H1 (cell line): ENCODE results near the gene SYK. TPM values are rescaled to one million over a fixed set of nuclear protein-coding genes. Genes with fewer than 3 reads are reported as not detected.

ENCODE experiments used
- CHD1 ChIP-seq: IDR thresholded peaks from 2 replicates; pipeline ENCODE4 v1.6.1; 2012; ENCODE audit warnings: low read depth, low read length, improper control_type of control experiment
- CTBP2 ChIP-seq: IDR thresholded peaks from 2 replicates; pipeline ENCODE4 v1.7.0; 2011; ENCODE audit warnings: borderline replicate concordance, mild to moderate bottlenecking, moderate library complexity, mixed read lengths, low read length; ENCODE audit not compliant: insufficient read depth, insufficient read length
- polyA plus RNA-seq, 7 experiments: library from polyadenylated mRNA; depleted of rRNA in 3 of 7; stranded (reverse) in 5 of 7; unstranded in 2 of 7; fragments of >200 nt in 5 of 7; fragments of 200-250 nt in 2 of 7; gene quantifications; 1 replicate in 5 of 7; 2 replicates in 1 of 7; 4 replicates in 1 of 7; pipeline versions ENCODE4 v1.2.1 to v1.2.3, GENCODE V29; 2011 to 2013; ENCODE audit warnings: missing spikeins in 2 of 7, mixed read lengths in 2 of 7
- total RNA-seq: library from RNA; stranded (reverse); fragmentation: NEBNext Ultra II Directional; extraction: Animal tissue kit (Norgen Biotek cat#: 25700); gene quantifications from 2 replicates; pipeline ENCODE4 v1.2.1, GENCODE V29; 2021

The SYK gene
- total and polyA plus RNA-seq, 2 of the 8 experiments (the other 6 are each of a cell fraction or from before 2014, with no cell fraction given): 1.5 to 4.4 TPM

DNA sequence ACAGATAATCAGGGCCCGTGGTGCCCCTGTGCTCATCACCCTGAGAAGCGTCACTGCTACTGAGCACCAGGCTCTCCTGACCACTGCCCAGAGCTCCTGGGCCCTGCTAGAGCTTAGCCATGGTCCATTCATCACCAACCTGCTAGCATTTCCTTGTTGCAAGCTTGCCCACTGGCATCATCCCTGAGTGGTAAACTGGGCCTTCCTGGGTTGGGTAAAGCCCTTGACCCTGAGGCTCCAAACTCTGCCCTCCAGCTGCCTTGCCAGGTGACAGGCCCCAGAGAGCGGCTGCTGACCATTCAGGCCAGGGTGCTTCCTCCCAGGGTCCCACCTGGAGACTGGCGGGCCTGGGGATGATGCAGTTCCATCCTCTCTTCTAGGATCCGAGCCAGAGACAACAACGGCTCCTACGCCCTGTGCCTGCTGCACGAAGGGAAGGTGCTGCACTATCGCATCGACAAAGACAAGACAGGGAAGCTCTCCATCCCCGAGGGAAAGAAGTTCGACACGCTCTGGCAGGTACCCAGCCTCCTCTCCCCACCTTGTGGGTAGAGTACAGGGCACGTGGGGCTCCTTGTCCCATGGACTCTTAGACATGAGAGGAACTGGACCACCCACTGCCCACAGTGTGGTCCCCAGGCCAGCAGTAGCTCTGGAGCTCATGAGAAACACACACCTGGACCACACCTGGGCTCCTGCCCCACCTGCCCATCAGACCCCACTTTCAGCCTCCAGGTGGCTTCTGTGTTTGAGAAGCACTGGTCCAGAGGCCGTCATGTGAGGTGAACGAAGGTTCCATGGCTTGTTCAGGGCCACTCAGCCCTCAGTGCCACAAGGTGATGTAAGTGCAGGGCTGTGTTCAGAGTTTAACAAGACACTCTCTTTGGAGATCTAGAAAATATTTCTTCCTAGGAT, 60.5 kb downstream of the SYK start (continued):
- TF ChIP-seq CHD1 (no peak), CTBP2 (no peak)
